Activated naive CD4-positive, alpha-beta T cell treated with anti-CD3 and anti-CD28 coated beads, Interleukin-2, amount 50 U/mL, for 24 hours (primary cell): Measurements from ENCODE around the gene SLX4IP.

Experiments used
- H3K27ac Mint-ChIP-seq: one replicate; pipeline ENCODE4 v1.8.0; 2021; ENCODE audit warnings: mild to moderate bottlenecking, mixed read lengths
- H3K27me3 Mint-ChIP-seq: one replicate; pipeline ENCODE4 v1.8.0; 2021; ENCODE audit warnings: mixed read lengths
- H3K36me3 Mint-ChIP-seq: one replicate; pipeline ENCODE4 v1.8.0; 2021; ENCODE audit warnings: mixed read lengths
- H3K4me1 Mint-ChIP-seq: one replicate; pipeline ENCODE4 v1.8.0; 2021; ENCODE audit warnings: mixed read lengths
- H3K4me3 Mint-ChIP-seq: one replicate; pipeline ENCODE4 v1.8.0; 2021; ENCODE audit warnings: mild to moderate bottlenecking, mixed read lengths
- H3K9me3 Mint-ChIP-seq: one replicate; pipeline ENCODE4 v1.8.0; 2021; ENCODE audit warnings: mixed read lengths

SLX4IP gene

DNA sequence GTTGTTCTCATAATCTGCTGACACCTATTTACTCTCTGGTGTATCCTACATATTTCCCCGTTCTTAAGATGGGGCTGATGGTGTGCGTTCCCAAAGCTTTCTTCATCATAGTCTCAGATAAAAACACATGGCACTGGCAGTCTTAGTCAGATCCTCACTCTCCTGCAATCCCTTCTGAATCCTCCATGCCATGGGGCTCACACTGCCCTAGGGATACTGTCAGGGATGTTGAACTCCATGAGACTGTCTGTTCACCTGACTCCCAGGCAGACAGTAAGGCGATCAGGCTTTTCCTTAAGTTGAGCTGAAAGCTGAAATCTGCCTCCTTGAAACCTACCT is 76.0 kb downstream of the SLX4IP start:
- Mint-ChIP-seq H3K4me1 (peaks cover 24% of the 10 kb centered on the region), H3K9me3 (no peaks in the 10 kb centered on the region), H3K36me3 (peaks cover 5% of the 10 kb centered on the region), H3K27me3 (no peaks in the 10 kb centered on the region), H3K27ac (peak overlapping the region; percentile 53), H3K4me3 (peak overlapping the region; percentile 42)

DNA sequence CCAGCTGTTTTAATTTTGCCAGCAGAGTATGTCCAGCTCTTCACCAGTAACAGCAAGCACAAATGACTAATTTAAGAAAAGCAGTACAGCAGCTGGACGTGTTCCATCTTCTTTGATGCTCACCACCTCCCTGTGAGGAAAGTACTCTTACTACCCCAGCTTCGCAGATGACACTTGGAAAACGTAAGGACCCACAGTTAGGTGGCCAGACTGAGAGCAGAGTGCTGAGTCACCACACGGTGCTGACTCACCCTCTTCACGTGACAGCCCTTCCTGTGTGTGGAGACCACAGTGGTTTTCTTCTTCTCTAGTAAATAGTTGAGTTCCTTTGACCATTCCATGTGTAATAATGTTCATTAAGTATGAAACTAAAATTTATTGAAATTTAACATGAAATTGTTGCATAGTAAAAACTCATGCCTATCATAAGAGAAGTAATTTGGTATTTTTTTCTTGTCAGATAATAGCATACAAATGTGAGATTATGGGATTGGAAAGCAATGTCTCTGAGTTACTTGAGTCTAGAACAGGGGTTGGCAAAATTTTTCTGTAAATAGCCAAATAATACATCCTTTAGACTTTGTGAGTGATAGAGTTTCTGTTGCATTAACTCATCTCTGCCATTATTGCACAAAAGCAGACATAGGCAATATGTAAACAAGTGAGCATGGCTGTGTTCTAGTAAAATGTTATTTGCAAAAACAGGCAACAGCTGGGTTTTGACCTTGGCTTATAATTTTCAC is 76.6 kb downstream of the SLX4IP start:
- Mint-ChIP-seq H3K4me3 (peak overlapping the region; percentile 42), H3K27ac (peak overlapping the region; percentile 53), H3K9me3 (no peaks in the 10 kb centered on the region), H3K4me1 (peaks cover 24% of the 10 kb centered on the region), H3K27me3 (no peaks in the 10 kb centered on the region), H3K36me3 (peaks cover 5% of the 10 kb centered on the region)

DNA sequence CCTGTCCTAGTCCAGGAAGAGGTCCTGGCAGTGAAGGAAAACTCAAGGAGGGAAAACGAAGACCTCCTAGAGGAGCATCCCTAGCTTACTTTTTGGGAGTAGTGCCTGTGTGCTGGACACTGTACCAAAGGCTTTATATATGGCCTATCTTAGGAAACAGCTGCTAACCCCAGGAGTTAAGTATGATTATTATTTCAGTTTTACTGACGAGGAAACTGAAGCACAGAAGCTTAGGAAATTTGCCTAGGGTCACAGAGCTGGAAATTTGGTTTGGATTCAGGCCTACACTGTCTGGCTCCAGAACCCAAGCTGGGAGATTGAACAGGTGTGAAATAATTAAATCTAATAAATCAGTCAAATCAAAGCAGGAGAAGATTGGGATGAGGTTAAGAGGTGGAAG is 78.0 kb downstream of the SLX4IP start:
- Mint-ChIP-seq H3K9me3 (no peaks in the 10 kb centered on the region), H3K4me3 (no peak overlapping the region), H3K27ac (no peak overlapping the region), H3K36me3 (peaks cover 5% of the 10 kb centered on the region), H3K4me1 (peaks cover 19% of the 10 kb centered on the region), H3K27me3 (no peaks in the 10 kb centered on the region)

DNA sequence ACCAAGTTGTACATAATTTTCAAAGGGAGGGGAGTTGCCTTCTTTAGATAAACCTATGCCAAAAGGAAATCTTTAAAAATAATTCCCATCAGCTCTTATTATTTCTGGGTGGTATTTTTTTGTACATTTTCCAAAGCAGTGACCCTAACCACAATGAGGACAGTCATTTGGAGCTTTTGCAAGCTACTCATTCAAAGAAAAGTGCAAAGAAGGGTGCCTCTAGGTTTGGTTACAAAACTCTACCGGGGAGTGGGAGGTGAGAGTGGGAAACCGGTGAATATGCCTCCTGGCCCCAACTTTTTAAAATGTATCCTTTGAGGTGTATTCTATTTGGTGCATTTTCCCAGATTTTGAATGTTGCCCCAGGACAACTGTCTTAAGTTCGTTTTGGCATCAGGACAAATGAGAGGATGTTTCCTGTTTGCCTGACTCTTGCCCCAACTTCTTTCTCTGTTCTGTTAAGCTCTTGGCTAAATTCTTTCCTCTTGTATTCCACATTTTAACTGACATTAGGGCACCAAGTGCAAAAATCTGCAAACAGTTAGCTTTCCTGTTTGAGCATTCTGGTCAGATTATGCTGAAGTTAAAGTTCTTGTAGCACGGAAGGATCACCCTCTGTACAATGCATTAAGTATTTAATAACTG is 78.9 kb downstream of the SLX4IP start:
- Mint-ChIP-seq H3K36me3 (peaks cover 5% of the 10 kb centered on the region), H3K4me3 (no peak overlapping the region), H3K27ac (no peak overlapping the region), H3K4me1 (peaks cover 20% of the 10 kb centered on the region), H3K9me3 (no peaks in the 10 kb centered on the region), H3K27me3 (no peaks in the 10 kb centered on the region)

DNA sequence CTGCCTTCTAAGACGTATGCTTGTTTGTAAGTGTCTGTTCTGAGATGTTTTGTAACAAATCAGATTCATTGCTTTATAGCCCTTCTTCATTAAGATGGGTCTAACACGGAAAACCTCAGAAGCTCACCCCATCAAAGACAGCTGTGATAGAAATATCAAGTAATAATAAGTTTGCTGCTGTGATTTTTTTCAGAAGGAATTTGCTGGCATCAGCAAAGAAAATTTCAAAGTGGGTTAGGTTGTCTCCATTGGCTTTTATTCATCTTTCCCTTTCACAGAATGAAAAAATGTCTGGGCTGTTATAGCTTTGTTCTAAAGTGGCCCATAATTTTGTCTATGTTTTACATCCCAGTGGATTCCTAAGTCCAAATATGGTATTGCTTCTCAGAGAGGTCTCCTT is 81.4 kb downstream of the SLX4IP start:
- H3K4me1 Mint-ChIP-seq, result peaks cover 36% of the 10 kb centered on the region
- H3K36me3 Mint-ChIP-seq, result peaks cover 6% of the 10 kb centered on the region
- H3K27me3 Mint-ChIP-seq, result no peaks in the 10 kb centered on the region
- no peak overlapping the region for H3K27ac Mint-ChIP-seq
- no peaks in the 10 kb centered on the region for H3K9me3 Mint-ChIP-seq
- H3K4me3 Mint-ChIP-seq, result no peak overlapping the region

DNA sequence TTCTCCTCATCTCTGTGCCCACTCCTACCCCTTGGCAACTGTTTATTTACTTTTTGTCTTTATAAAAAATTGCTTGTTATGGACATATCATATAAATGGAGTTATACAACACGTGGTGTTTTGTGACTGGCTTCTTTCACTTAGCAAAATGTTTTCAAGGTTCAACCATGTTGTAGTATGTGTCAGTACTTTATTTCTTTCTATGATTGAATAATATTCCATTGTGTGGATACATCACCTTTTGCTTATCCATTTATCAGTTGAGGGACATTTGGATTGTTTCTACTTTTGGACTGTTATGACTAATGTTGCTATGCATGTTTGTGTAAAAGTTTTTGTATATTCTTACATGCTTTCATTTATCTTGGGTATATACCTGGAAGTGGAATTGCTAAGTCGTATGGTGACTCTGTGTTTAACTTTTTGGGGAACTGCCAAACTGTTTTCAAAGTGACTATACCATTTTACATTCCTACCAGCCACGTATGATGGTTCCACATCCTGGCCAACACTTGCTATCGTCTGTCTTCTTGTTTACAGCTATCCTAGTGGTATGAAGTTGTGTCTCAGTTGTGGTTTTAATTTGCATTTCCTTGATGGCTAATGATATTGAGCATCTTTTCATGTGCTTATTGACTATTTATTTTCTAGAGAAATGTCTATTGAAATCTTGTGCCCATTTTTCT is 84.4 kb downstream of the SLX4IP start:
- Mint-ChIP-seq H3K27ac (no peak overlapping the region), H3K4me3 (no peak overlapping the region)

DNA sequence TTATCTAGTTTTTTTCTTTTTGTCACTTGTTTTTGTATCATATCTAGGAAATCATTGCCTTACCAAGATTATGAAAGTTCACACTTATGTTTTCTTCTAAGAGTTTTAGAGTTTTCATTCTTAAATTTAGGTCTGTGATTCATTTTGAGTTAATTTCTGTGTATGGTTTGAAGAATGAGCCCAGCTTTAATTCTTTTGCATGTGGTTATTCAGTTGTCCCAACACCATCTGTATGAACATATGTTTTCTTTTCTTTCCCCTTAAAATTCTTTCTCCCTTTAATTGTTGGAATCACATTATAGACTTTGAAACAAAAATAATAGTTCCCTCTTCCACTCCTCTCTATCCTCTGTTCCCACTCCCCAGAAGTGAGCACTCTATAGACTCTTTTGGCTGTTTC is 85.4 kb downstream of the SLX4IP start:
- H3K27me3 Mint-ChIP-seq, result no peaks in the 10 kb centered on the region
- H3K4me1 Mint-ChIP-seq, result peaks cover 23% of the 10 kb centered on the region
- peaks cover 10% of the 10 kb centered on the region for H3K36me3 Mint-ChIP-seq
- no peaks in the 10 kb centered on the region for H3K9me3 Mint-ChIP-seq
- H3K27ac Mint-ChIP-seq, result no peak overlapping the region
- H3K4me3 Mint-ChIP-seq, result no peak overlapping the region

More for the DNA sequence above, 84.4 kb downstream of the SLX4IP start:
- Mint-ChIP-seq H3K36me3 (peaks cover 12% of the 10 kb centered on the region), H3K9me3 (no peaks in the 10 kb centered on the region), H3K27me3 (no peaks in the 10 kb centered on the region), H3K4me1 (peaks cover 26% of the 10 kb centered on the region)

DNA sequence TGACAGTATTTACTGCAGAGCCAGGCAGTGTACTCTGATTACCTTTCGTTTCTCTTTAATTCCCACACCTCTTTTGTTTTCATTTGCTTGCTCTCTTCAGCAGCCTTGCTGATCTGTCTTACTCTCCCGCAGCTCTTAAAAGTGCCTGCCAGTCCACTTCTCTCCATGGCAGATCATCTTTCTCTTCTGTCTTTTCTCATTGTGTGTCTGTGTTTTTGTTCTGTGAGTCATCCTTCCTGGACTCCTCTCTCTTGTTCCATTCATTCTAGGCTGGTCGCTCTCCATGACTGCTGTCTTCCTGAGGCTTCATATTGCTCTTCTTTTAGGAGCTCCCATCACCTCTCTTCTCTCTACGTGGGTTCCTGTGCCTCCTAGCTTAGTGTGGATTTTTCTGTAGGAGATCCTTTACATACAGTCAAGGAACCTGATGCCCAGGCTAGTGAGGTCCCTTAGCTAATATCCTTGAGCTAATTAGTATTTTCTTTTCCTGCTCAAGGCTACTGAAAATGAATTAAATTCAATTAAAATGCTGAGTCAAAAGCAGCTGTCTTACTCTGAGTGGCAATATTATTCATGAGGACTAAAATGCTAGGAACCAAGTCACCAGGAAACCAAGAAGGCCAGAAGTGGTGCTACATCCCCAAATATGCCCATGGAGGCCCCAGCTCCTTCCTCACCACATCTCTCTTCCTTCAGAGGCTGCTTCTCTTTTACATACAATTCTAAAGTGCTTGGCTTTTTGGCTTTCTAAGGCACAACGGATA is 86.1 kb downstream of the SLX4IP start:
- peaks cover 23% of the 10 kb centered on the region for H3K4me1 Mint-ChIP-seq
- peak overlapping the region; percentile 11 for H3K27ac Mint-ChIP-seq
- no peak overlapping the region for H3K4me3 Mint-ChIP-seq
- H3K36me3 Mint-ChIP-seq, result peaks cover 15% of the 10 kb centered on the region
- no peaks in the 10 kb centered on the region for H3K9me3 Mint-ChIP-seq
- no peaks in the 10 kb centered on the region for H3K27me3 Mint-ChIP-seq

DNA sequence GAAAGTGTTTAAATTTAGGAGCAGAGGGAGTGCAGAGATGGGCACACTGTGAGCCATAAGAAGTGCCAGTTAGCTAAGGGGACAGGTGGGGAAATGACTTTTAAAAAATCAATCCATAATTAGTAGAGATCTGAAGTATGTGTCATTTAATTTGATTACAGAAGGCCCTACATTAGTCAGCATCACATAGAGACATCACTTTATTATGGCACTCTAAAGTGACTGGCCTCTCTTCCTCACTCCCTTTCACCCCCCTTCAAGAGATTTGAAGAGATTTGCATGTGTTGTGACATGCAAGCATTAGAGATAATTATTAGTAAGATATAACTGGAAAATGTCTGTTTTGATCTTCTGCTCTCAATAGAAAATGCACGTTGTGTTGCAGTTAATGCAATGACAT is 86.7 kb downstream of the SLX4IP start:
- H3K36me3 Mint-ChIP-seq, result peaks cover 15% of the 10 kb centered on the region
- H3K27me3 Mint-ChIP-seq, result no peaks in the 10 kb centered on the region
- peaks cover 23% of the 10 kb centered on the region for H3K4me1 Mint-ChIP-seq
- no peaks in the 10 kb centered on the region for H3K9me3 Mint-ChIP-seq
- H3K27ac Mint-ChIP-seq, result peak overlapping the region; percentile 11
- no peak overlapping the region for H3K4me3 Mint-ChIP-seq

DNA sequence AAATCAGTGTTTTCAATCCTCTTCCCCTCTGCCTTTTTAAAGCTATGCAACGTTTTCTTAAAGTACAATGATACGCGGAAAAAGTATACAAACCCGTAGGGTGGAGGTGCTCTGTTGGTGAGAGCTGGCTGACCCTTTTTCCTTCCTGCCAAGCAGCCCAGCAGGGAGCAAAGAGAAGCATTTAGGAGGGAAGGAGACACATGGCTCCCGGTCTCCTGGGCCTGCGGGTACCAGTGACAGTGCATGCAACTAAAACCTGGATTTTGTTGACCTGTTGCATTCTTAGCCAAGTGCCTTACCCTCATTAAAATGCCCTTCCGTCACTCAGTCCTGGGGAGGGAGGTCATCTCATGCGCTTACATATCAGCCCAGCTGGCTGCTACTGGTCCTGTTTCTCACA is 87.2 kb downstream of the SLX4IP start:
- Mint-ChIP-seq H3K27me3 (no peaks in the 10 kb centered on the region), H3K4me1 (peaks cover 23% of the 10 kb centered on the region), H3K27ac (no peak overlapping the region), H3K36me3 (peaks cover 15% of the 10 kb centered on the region), H3K4me3 (no peak overlapping the region), H3K9me3 (no peaks in the 10 kb centered on the region)

DNA sequence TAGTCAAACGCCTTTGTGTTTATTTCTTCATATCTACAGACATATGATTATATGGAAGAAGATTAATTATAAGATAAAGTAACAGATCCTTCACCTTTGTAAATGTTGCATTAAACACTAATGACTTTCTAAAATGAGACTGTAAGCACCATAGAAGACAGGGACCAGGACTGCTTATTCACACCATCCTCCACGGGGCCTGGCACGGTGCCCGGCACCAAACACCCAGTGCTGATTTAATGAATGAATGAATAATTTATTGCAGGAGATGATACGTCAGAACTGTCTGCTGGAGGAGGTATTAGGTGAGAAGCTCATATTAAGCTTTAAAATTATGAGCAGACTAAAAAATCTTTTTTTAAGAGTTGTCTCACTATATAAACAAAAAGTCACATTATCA is 88.3 kb downstream of the SLX4IP start:
- H3K9me3 Mint-ChIP-seq, result no peaks in the 10 kb centered on the region
- H3K4me1 Mint-ChIP-seq, result peaks cover 23% of the 10 kb centered on the region
- H3K36me3 Mint-ChIP-seq, result peaks cover 15% of the 10 kb centered on the region
- H3K27ac Mint-ChIP-seq, result no peak overlapping the region
- no peak overlapping the region for H3K4me3 Mint-ChIP-seq
- no peaks in the 10 kb centered on the region for H3K27me3 Mint-ChIP-seq

DNA sequence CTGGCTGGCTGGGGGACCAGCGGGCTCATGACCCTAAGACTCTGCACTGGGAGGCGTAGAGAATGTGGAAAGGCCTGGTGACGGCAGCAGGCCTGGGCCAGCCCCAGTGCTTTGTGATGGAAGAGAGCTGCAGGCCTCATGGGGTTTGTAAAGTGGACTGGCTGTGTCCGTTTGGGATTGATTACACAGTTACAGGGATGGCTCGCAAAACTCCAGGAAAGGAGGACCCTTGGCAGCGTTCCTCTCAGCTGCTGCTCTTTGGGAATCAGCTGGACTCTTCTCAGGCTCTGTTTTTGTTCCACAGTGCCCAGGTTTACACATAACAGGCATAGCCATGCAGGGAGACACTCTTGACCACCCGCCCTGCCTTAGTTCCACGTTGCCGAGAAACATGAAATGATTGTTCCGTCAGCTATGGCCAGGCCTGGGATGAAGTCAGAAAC is 89.0 kb downstream of the SLX4IP start:
- peaks cover 21% of the 10 kb centered on the region for H3K4me1 Mint-ChIP-seq
- H3K4me3 Mint-ChIP-seq, result no peak overlapping the region
- no peak overlapping the region for H3K27ac Mint-ChIP-seq
- H3K9me3 Mint-ChIP-seq, result no peaks in the 10 kb centered on the region
- peaks cover 15% of the 10 kb centered on the region for H3K36me3 Mint-ChIP-seq
- no peaks in the 10 kb centered on the region for H3K27me3 Mint-ChIP-seq

DNA sequence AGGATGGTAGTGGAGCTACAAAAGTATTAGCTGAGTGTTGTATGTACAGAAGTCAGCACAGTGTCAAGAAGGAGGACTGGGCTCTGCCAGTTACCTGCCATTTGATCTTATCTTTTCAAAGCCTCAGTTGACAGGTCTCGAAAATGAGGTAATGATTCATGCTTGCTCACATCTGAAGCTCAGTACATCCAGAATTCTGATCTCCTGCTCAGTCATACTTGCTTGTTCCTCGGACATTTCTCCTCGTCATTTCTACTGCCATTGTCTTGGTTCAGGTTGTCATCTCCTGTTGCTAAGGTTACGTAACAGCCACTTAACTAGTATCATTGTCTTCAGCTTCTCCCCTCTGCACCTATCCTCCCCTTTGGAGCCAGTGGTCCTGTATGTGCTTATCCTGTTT is 89.5 kb downstream of the SLX4IP start:
- Mint-ChIP-seq H3K36me3 (peaks cover 16% of the 10 kb centered on the region), H3K27me3 (no peaks in the 10 kb centered on the region), H3K4me1 (peaks cover 15% of the 10 kb centered on the region), H3K9me3 (no peaks in the 10 kb centered on the region), H3K27ac (no peak overlapping the region), H3K4me3 (no peak overlapping the region)

DNA sequence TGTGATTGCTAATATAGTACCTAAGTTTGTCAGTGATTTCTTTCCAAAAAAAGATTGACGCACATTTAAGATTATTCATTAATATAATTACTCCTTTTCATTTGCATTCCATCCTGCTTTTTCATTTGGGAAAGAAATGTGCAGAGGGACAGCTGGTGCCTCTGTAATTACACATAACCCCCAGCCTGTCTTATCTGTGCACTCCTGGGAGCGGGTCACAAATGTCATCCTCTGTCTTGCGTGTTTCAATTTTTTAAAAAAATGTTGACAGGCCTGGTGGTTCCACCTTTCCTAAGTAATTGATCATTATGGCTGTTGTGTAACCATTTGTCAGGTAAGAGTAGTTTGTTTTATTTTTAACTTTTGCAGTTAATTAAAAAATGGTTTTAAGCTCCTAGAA is 92.7 kb downstream of the SLX4IP start:
- Mint-ChIP-seq H3K9me3 (no peaks in the 10 kb centered on the region), H3K4me3 (no peak overlapping the region), H3K27me3 (no peaks in the 10 kb centered on the region), H3K27ac (no peak overlapping the region), H3K36me3 (peaks cover 16% of the 10 kb centered on the region), H3K4me1 (peaks cover 6% of the 10 kb centered on the region)

DNA sequence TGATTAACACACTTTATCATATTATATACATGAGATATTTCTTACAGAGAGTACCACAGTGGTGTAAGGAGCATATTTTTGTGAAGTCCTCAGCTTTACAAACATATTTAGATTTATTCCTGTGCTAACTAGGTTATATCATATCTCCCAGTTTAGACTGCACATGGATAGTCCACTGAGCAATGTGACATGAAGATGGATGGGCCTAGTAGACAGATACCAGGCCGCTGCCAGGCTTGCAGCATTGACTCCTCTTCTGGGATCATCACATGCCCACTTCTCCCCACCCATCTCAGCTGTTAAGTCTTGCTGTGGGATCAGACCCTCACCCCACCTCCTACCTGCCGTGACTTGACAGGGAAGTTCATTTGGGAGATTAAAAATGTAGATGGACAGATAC is 95.8 kb downstream of the SLX4IP start:
- Mint-ChIP-seq H3K27me3 (no peaks in the 10 kb centered on the region), H3K4me3 (no peak overlapping the region)

More for the DNA sequence above, 95.8 kb downstream of the SLX4IP start:
- Mint-ChIP-seq H3K27ac (no peak overlapping the region), H3K4me1 (peaks cover 7% of the 10 kb centered on the region), H3K9me3 (no peaks in the 10 kb centered on the region), H3K36me3 (peaks cover 10% of the 10 kb centered on the region)
